BE2C (cell line): ENCODE data around the gene MYH9.

ENCODE experiments used
- DNase-seq: peaks from one replicate; pipeline ENCODE4 v3.0.0-alpha.2; 2020
- H3K27me3 ChIP-seq: fragments of 250-450 bp; sonication (Bioruptor Pico); 2 replicates; pipeline ENCODE4 v1.5.1; 2020; ENCODE audit warnings: mild to moderate bottlenecking
- H3K36me3 ChIP-seq: fragments of 250-450 bp; sonication (Bioruptor Pico); 2 replicates; pipeline ENCODE4 v1.5.1; 2020; ENCODE audit warnings: mild to moderate bottlenecking
- H3K4me1 ChIP-seq: fragments of 250-450 bp; sonication (Bioruptor Pico); 2 replicates; pipeline ENCODE4 v1.5.1; 2020
- H3K4me3 ChIP-seq: 2 replicates; pipeline ENCODE4 v1.5.1; 2011; ENCODE audit warnings: low read depth, low read length
- H3K9me3 ChIP-seq: fragments of 250-450 bp; sonication (Bioruptor Pico); 2 replicates; pipeline ENCODE4 v1.5.1; 2020
- CTCF ChIP-seq: IDR thresholded peaks from 2 replicates; pipeline ENCODE4 v1.5.1; 2012; ENCODE audit warnings: mild to moderate bottlenecking, low read depth, low read length

Gene MYH9

GRCh38 chr22:36239150-36239400, 148.7 kb downstream of the MYH9 start:
- peaks cover 4% of the 10 kb centered on the region; the same call in 1 of the 2 replicates for H3K4me1 ChIP-seq
- DNase-seq = no peak
- TF ChIP-seq CTCF = no peak
- H3K9me3 ChIP-seq = no peaks in the 10 kb centered on the region
- H3K36me3 ChIP-seq = no peaks in the 10 kb centered on the region
- H3K27me3 ChIP-seq = no peaks in the 10 kb centered on the region
- peak overlapping the region; percentile 88 for H3K4me3 ChIP-seq

GRCh38 chr22:36238373-36239149, 149.2 kb downstream of the MYH9 start:
- TF ChIP-seq CTCF = no peak
- peaks cover 4% of the 10 kb centered on the region; the same call in 1 of the 2 replicates for H3K4me1 ChIP-seq
- peak; percentile 50 for DNase-seq
- no peaks in the 10 kb centered on the region for H3K9me3 ChIP-seq
- H3K36me3 ChIP-seq = no peaks in the 10 kb centered on the region
- no peaks in the 10 kb centered on the region for H3K27me3 ChIP-seq
- peak overlapping the region; percentile 88 for H3K4me3 ChIP-seq

GRCh38 chr22:36237462-36238372, 150.1 kb downstream of the MYH9 start:
- no peaks in the 10 kb centered on the region for H3K27me3 ChIP-seq
- peaks cover 4% of the 10 kb centered on the region; the same call in 1 of the 2 replicates for H3K4me1 ChIP-seq
- H3K4me3 ChIP-seq = peak overlapping the region; percentile 88; the same call in 1 of the 2 replicates
- H3K36me3 ChIP-seq = no peaks in the 10 kb centered on the region
- no peak for TF ChIP-seq CTCF
- H3K9me3 ChIP-seq = no peaks in the 10 kb centered on the region
- DNase-seq = no peak

- no peaks in the 10 kb centered on the region for H3K27me3 ChIP-seq
- no peak overlapping the region for H3K4me3 ChIP-seq
- no peak for TF ChIP-seq CTCF
- no peaks in the 10 kb centered on the region for H3K36me3 ChIP-seq
- H3K4me1 ChIP-seq = peaks cover 4% of the 10 kb centered on the region; the same call in 1 of the 2 replicates
- H3K9me3 ChIP-seq = no peaks in the 10 kb centered on the region
- DNase-seq = no peak
Measured at GRCh38 chr22:36236388-36237319, 151.1 kb downstream of the MYH9 start.

GRCh38 chr22:36235585-36235984, 152.2 kb downstream of the MYH9 start:
- no peaks in the 10 kb centered on the region for H3K36me3 ChIP-seq

More at GRCh38 chr22:36235585-36235984, 152.2 kb downstream of the MYH9 start:
- Histone ChIP-seq H3K4me3 (no peak overlapping the region), H3K27me3 (no peaks in the 10 kb centered on the region), H3K9me3 (no peaks in the 10 kb centered on the region; the same call in 1 of the 2 replicates), H3K4me1 (peaks cover 4% of the 10 kb centered on the region; the same call in 1 of the 2 replicates)
- DNase-seq = no peak
- TF ChIP-seq CTCF = no peak
